ENCODE measurements around the gene ARMS2.

Gene ARMS2

GRCh38 chr10:122495406-122496340 is 41.2 kb downstream of the ARMS2 start:
- no peak for DNase-seq

- DNase-seq, result no peak
These were observed 42.8 kb downstream of the ARMS2 start for GRCh38 chr10:122497241-122497640.

DNA sequence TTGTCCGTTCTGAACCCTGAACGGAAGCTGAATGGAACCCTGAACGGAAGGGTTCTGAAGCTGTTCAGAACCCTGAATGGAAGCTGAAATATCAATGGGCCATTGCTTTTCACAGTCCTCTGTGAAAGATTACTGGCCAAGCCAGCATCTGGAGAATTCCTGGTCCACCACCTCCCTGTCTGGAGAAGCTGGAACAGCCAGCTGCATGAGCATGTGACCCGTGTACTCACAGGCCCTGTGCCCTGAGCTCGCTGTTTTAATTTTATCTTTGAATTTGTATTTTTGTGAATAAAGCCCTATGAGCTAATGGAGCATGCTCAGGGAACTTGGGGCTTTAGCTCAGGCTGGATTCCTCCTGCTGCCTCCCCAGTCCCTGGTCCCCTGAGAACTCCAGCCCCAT is 44.1 kb downstream of the ARMS2 start:
- DNase-seq, result no peak

DNA sequence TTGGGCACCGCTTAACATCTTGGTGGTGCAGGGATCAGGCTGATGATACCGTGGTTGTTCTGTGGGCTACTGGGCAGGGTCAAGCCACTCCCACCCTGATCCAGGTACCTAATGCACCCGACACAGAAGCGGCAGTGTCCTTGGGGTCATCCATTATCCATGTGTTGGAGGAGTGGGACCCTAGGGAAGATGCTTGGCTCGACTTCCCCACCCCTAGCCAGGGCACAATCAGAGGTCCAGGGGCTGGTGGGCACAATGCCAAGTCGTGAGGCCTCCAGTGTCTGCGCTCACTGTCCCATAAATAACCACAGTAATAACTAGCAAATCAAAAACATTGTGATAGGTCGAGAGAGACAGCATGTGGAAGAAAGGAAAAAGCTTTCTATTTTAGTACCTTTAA is 44.6 kb downstream of the ARMS2 start:
- no peak for DNase-seq

GRCh38 chr10:122499491-122499941 is 45.1 kb downstream of the ARMS2 start:
- no peak for DNase-seq

- DNase-seq, result no peak
These were observed 45.7 kb downstream of the ARMS2 start for GRCh38 chr10:122500194-122500593.

DNA sequence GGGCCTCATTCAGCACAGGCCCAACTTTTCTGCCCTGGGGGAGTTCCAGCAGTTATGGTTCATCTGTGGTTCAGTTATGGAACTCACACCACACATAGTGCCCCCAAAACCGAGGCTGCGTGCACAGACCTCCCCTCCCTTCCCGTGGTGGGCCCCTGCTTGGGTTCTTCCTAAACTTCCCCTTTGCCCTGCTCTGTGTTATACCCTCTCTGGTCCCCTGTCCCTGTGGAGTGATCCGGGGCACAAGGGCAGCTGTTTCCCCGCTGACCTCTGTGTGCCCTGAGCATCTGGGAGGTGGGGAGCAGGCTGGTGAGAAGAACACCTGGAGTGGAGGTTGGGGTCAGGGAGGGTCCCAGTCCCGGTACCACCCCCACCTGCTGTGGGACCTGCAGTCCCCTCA is 46.3 kb downstream of the ARMS2 start:
- no peak for DNase-seq

DNA sequence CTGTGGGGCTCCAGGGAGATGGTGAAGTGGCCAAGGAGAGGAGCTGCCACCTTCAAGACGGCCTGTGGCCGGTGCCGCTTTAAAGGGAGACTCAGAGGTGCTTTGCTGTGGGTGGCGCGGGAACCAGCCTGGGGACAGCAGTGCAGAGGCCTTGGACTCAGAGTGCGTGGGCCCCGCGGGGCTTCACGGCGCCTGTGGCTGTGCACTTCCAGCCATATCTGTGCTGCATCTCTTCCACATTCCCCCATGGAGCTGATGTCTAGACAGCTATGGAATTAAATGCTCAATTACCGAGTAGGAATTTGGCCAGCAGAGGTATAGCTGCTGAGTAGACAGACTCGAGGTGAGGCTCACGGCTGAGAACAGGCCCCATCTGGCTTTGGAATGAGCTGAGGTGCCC is 48.6 kb downstream of the ARMS2 start:
- DNase-seq, result no peak

DNA sequence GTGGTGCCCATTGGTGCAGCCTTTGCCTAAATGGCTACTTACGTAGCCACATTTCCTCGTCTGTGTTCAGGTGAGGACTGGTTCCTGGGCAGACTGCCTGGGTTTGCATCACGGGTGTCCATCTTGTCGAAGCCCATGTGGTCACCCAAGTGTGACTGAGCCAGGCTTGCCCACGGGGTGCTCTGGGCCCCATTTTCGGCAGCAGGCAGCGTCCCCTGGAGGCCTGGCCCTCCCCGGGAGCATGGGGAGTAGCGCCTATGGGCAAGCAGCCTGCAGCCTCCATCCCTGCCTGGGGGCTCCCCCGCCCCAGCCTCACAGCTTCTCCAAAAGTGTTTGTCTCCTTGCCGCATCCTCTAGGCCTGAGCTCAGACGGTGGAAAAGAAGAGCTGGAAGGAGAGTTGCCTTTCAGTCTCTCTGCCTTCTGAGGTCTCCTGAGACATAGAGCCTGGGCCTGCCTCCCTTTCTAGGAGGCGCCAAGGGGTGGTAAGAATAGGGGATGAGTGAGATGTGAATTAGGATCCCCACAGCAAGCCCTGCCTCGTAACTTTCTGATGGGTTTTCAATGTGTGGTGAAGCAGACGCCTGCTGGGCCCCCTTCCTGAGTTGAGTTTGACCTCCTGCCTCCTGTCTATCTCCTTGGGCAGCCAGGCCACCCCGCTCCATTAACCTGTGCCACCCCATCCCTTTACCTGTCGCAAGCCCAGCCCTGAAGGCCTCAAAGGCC is 49.6 kb downstream of the ARMS2 start:
- no peak for DNase-seq

GRCh38 chr10:122504610-122504950 is 50.1 kb downstream of the ARMS2 start:
- DNase-seq, result no peak

DNA sequence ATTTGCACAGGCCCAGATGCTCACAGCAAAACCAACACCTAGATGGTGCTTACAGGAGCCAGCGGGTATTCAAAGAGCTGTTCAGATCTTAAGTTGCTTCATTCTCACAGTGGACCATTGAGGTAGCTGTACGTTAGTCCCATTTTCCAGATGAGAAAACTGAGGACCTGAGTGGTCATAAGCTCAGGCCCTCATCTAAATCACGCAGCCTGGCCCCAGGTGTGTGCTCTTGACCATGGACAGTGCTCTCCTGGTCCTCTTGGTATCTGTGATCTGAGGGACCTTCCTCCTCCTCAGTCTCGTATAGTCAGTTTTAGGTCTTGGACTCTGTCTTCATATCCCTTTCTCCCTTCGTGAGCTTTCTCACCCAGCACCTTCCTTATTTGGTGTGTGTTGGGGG is 50.6 kb downstream of the ARMS2 start:
- no peak for DNase-seq

DNA sequence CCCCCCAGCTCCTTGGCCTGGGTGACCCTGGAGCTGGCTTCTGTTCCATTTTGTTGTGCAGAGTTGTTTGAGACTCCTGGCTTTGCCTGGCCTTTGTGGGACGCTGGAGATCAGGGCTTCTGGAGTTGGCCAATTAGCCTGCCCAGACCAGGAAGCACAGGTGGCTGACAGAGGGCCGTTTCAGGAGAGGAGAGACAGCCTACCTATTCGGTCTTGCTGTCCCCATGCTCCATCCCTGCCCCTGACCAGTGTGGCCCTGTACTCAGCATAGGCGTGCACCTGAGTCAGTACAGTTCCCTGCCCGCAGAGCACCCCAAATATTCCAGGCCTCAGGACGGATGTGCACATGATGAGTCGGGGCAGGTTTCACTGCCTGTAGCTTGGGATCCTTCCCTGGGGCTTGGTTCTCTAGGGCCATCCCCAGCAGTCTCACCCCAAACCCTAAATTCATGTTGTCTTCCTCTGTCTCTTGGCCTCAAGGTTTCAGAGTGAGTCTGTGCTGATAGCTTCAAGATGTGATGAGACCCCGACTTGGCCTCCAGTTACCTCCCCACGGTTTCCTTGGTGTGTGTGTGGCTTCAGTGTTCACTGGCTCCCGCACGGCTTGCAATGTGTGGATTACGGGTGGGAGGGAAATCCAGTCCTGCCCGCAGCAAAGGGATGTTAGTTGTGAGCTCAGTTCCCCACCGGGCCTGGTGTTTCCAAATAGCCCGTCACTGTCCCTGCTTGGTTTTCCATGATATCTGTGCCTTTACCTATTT is 51.6 kb downstream of the ARMS2 start:
- DNase-seq, result no peak

Data from activated effector memory CD4-positive, alpha-beta T cell treated with anti-CD3 and anti-CD28 coated beads, Interleukin-2, amount 50 U/mL, for 16 hours (primary cell).